PFSK-1 (cell line): ENCODE results near the gene SLC9A2.

Experiments used
- FOXP2 ChIP-seq: optimal IDR thresholded peaks from 2 replicates; pipeline ENCODE3; 2011; ENCODE audit warnings: borderline replicate concordance, control low read depth, inconsistent platforms; ENCODE audit not compliant: insufficient read depth; ENCODE audit errors: extremely low read length, extremely low read depth
- POLR2AphosphoS5 ChIP-seq: IDR thresholded peaks from 2 replicates; pipeline ENCODE4 v1.6.1; 2012; ENCODE audit warnings: low read depth, mild to moderate bottlenecking, control low read depth, low read length, moderate library complexity
- REST ChIP-seq, 2 experiments: IDR thresholded peaks; 2 replicates each; pipeline versions ENCODE4 v1.6.1 to v1.8.0; 2011 to 2012; ENCODE audit warnings: low read depth in 2 of 2, low read length in 2 of 2, control low read depth in 1 of 2, inconsistent platforms in 1 of 2, mild to moderate bottlenecking in 1 of 2, moderate library complexity in 1 of 2; ENCODE audit not compliant: insufficient read depth in 1 of 2
- SIN3A ChIP-seq: IDR thresholded peaks from 2 replicates; pipeline ENCODE4 v1.6.1; 2012; ENCODE audit warnings: mild to moderate bottlenecking, low read length, moderate library complexity, borderline replicate concordance; ENCODE audit not compliant: insufficient read depth
- TAF1 ChIP-seq: IDR thresholded peaks from 2 replicates; pipeline ENCODE4 v1.6.1; 2012; ENCODE audit warnings: low read length, control low read depth, borderline replicate concordance; ENCODE audit not compliant: insufficient read depth

SLC9A2 gene

GRCh38 chr2:102585847-102586404 is 33.4 kb upstream of the SLC9A2 start:
- no peak for TF ChIP-seq SIN3A
- TF ChIP-seq FOXP2: no peak
- no peak for TF ChIP-seq TAF1
- TF ChIP-seq REST (IDR thresholded peaks at IDR 0.05; ENCODE audit: insufficient read depth in 1 of 2, low read depth in 2 of 2, low read length in 2 of 2): no peak

GRCh38 chr2:102588213-102588939 is 31.0 kb upstream of the SLC9A2 start:
- TF ChIP-seq POLR2AphosphoS5 (no peak), FOXP2 (no peak)

- TF ChIP-seq FOXP2 (no peak), SIN3A (no peak)
Observed at GRCh38 chr2:102589444-102589843, 29.9 kb upstream of the SLC9A2 start.

GRCh38 chr2:102591491-102592045 is 27.8 kb upstream of the SLC9A2 start:
- TF ChIP-seq FOXP2 (no peak), SIN3A (no peak), POLR2AphosphoS5 (no peak), TAF1 (no peak), REST (IDR thresholded peaks at IDR 0.05; ENCODE audit: insufficient read depth in 1 of 2, low read depth in 2 of 2, low read length in 2 of 2) (no peak)

- TF ChIP-seq POLR2AphosphoS5 (no peak), REST (IDR thresholded peaks at IDR 0.05; ENCODE audit: insufficient read depth in 1 of 2, low read depth in 2 of 2, low read length in 2 of 2) (no peak), FOXP2 (no peak), TAF1 (no peak), SIN3A (no peak)
Observed at GRCh38 chr2:102592601-102593000, 26.8 kb upstream of the SLC9A2 start.

GRCh38 chr2:102593516-102593915 is 25.8 kb upstream of the SLC9A2 start:
- no peak for TF ChIP-seq REST (IDR thresholded peaks at IDR 0.05; ENCODE audit: insufficient read depth in 1 of 2, low read depth in 2 of 2, low read length in 2 of 2)
- TF ChIP-seq POLR2AphosphoS5: no peak
- TF ChIP-seq FOXP2: no peak
- TF ChIP-seq SIN3A: no peak
- TF ChIP-seq TAF1: no peak
